ENCODE data around the gene NOL8.

NOL8 gene

DNA sequence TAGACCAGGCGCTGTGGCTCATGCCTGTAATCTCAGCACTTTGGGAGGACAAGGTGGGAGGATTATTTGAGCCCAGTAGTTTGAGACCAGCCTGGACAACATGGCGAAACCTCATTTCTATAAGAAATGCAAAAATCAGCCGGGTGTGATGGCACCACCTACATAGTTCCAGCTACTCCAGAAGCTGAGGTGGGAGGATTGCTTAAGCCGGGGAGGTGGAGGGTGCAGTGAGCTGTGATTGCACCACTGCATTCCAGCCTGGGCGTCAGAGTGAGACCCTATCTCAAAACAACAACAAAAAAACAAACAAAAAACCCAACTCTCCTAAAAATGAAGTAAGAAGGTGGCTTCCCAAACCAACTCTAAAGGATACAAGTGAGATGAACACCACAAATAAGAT is 54.6 kb downstream of the NOL8 start:
- peak in 1 of 58 donors; percentile 15 for DNase-seq

DNA sequence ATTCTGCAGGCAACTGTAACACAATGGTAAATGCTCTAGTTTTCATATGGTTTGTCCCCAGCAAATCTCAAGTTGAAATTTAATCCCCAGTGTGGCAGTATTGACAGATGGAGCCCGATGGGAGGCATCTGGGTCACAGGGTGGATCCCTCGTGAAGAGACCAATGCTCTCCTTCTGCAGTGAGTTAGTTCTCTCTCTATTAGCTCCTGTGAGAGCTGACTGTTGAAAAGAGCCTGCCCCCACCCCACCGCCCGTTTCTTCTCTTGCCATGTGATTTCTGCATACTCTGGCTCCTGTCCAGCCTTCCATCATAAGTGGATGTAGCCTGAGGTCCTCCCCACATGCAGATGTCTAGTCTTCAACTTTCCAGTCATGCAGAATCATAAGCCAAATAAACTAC is 58.7 kb downstream of the NOL8 start:
- DNase-seq: no peak

- no peak for DNase-seq
Measured at GRCh38 chr9:92265154-92265553, 60.0 kb downstream of the NOL8 start.

GRCh38 chr9:92263131-92263530 is 62.0 kb downstream of the NOL8 start:
- DNase-seq: no peak

DNA sequence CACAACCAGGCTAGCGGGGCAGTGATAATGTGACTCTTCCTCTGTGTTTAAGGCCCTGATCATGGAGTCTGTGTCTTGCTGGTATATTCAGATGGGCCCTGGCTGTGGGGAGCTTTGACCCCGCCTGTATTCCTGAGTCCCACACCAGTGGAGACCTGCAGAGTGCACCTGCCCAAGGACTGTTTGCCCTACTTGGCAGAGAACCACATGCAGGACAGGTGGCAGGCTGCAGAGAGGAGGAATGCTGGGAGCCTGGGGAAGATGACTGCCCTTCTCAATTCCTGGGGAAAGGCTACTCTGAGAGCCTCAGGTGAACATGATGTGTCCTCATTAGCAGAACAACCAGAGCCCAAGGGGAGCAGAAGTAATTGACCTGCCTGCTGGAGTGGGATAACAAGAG is 67.8 kb downstream of the NOL8 start:
- DNase-seq: no peak

DNA sequence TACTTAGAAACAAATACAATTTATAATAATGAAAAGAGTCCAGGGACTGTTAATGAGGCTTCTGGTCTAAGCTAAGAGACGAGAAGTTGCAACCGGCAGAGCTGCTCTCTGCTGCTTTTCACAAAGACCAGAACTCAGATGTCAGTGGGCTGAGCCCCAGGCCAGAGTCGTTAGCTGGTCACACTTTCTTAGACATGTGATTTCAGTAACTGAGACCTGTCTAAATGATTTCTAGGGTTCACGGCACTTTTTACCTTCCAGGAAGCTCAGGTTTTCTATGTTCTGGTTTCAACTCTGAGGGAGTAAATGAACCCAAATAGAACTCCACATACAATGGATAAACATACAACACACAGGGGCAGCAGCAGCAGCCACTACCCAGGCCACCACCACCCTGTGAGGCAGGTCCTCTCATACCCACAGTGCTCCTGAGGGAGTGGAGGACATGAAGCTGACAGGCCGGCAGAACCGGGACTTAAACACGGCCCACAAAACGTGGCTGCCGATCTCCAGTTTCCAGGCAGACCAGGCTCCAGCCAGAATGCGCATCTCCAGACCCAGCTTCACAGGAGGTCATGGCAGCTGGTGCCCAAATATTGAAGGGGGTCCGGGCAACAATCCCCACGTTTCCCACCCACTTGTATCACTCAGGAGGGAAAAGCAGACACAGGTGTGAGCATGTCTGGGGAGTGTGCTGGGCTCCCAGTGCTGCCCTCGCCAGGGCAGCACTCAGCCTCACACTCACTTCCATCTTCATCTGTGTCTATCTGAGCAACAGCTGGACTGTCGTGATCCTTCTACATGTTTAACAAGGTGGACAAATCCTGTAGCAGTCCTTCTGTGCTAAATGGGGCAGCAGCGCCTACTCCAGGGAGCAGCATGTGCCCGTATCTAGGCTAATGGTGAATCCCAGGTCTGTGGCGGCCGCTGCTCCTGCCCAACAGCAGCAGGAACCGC is 70.5 kb downstream of the NOL8 start:
- DNase-seq: no peak

- DNase-seq: peak in 1 of 58 donors; percentile 6
Measured at GRCh38 chr9:92253656-92254055, 71.5 kb downstream of the NOL8 start.

- no peak for DNase-seq
Measured at GRCh38 chr9:92247981-92248380, 77.2 kb downstream of the NOL8 start.

All from anterior cingulate cortex (tissue), 58 donors.